Neural cell (in vitro differentiated cells): ENCODE measurements around the gene SERTAD3. TPM values are rescaled to one million over a fixed set of nuclear protein-coding genes. Genes with fewer than 3 reads are reported as not detected.

Experiments
- H2AFZ ChIP-seq: fragments of 200-600, 300-800 bp; sonication (generic), shearing (Covaris generic); 2 replicates; pipeline ENCODE4 v1.6.0; 2014; ENCODE audit warnings: low read depth, mild to moderate bottlenecking, antibody characterized with exemption, low read length, moderate library complexity
- H3F3A ChIP-seq: fragments of 200-600 bp; shearing (Covaris generic); 2 replicates; pipeline ENCODE4 v1.6.1; 2016; ENCODE audit warnings: mild to moderate bottlenecking, moderate library complexity, mixed read lengths, antibody characterized with exemption, low read length; ENCODE audit not compliant: insufficient read depth, poor library complexity, severe bottlenecking
- H3K27ac ChIP-seq: fragments of 200-600, 300-800 bp; sonication (generic), shearing (Covaris generic); 2 replicates; pipeline ENCODE4 v1.5.1; 2014; ENCODE audit warnings: mild to moderate bottlenecking, low read length, moderate library complexity
- H3K27me3 ChIP-seq: fragments of 300-800, 200-600 bp; sonication (generic), shearing (Covaris generic); 2 replicates; pipeline ENCODE4 v1.6.0; 2014; ENCODE audit warnings: mild to moderate bottlenecking, low read depth, low read length, moderate library complexity; ENCODE audit not compliant: insufficient read depth
- H3K36me3 ChIP-seq: fragments of 300-800, 200-600 bp; sonication (generic), shearing (Covaris generic); 2 replicates; pipeline ENCODE4 v1.5.1; 2014; ENCODE audit warnings: mild to moderate bottlenecking, antibody characterized with exemption, low read length, moderate library complexity; ENCODE audit not compliant: insufficient read depth
- H3K4me2 ChIP-seq: fragments of 300-800, 200-600 bp; sonication (generic), shearing (Covaris generic); 2 replicates; pipeline ENCODE4 v1.6.0; 2014; ENCODE audit warnings: mild to moderate bottlenecking, low read length
- H3K4me3 ChIP-seq: fragments of 300-800, 200-600 bp; sonication (generic), shearing (Covaris generic); 2 replicates; pipeline ENCODE4 v1.5.1; 2014; ENCODE audit warnings: mild to moderate bottlenecking, low read length, moderate library complexity
- H3K79me2 ChIP-seq: fragments of 200-600 bp; shearing (Covaris generic); replicated peaks from 2 replicates; pipeline ENCODE4 v1.6.0; 2014; ENCODE audit warnings: mild to moderate bottlenecking, low read length, moderate library complexity; ENCODE audit not compliant: insufficient read depth
- H3K9ac ChIP-seq: fragments of 300-800, 200-600 bp; sonication (generic), shearing (Covaris generic); 2 replicates; pipeline ENCODE4 v1.6.1; 2016; ENCODE audit warnings: mild to moderate bottlenecking, low read length, mixed read lengths
- H3K9me2 ChIP-seq: fragments of 200-600 bp; shearing (Covaris generic); 2 replicates; pipeline ENCODE4 v1.6.1; 2016; ENCODE audit warnings: mild to moderate bottlenecking, low read length, mixed read lengths; ENCODE audit not compliant: insufficient read depth
- H3K9me3 ChIP-seq: fragments of 200-600, 300-800 bp; sonication (generic), shearing (Covaris generic); 2 replicates; pipeline ENCODE4 v1.6.1; 2016; ENCODE audit warnings: mild to moderate bottlenecking, mixed run types, low read length, moderate library complexity, mixed read lengths
- H4K20me1 ChIP-seq: fragments of 200-600 bp; shearing (Covaris generic); 2 replicates; pipeline ENCODE4 v1.6.1; 2016; ENCODE audit warnings: mild to moderate bottlenecking, mixed run types; ENCODE audit not compliant: insufficient read depth
- CTCF ChIP-seq: fragments of 450-650 bp; IDR thresholded peaks from 2 replicates; pipeline ENCODE4 v1.5.1; 2014; ENCODE audit warnings: antibody characterized with exemption, mild to moderate bottlenecking, moderate library complexity; ENCODE audit not compliant: poor library complexity, severe bottlenecking
- EP300 ChIP-seq: fragments of 450-650 bp; conservative IDR thresholded peaks from 2 replicates; pipeline ENCODE4 v1.6.1; 2014; ENCODE audit warnings: antibody characterized with exemption, mild to moderate bottlenecking, moderate library complexity; ENCODE audit not compliant: poor library complexity, severe bottlenecking
- MXI1 ChIP-seq: fragments of 450-650 bp; conservative IDR thresholded peaks from 2 replicates; pipeline ENCODE4 v1.6.1; 2014; ENCODE audit warnings: antibody characterized with exemption, mild to moderate bottlenecking; ENCODE audit not compliant: poor library complexity, severe bottlenecking
- POLR2AphosphoS5 ChIP-seq: IDR thresholded peaks from 2 replicates; pipeline ENCODE4 v1.6.1; 2012
- RAD21 ChIP-seq: fragments of 450-650 bp; conservative IDR thresholded peaks from 2 replicates; pipeline ENCODE4 v1.6.1; 2014; ENCODE audit warnings: antibody characterized with exemption, mild to moderate bottlenecking, moderate library complexity
- REST ChIP-seq: IDR thresholded peaks from 2 replicates; pipeline ENCODE4 v1.6.1; 2012; ENCODE audit warnings: borderline replicate concordance
- TAF1 ChIP-seq: IDR thresholded peaks from 2 replicates; pipeline ENCODE4 v1.6.1; 2012; ENCODE audit warnings: low read depth
- polyA plus RNA-seq: library from polyadenylated mRNA; depleted of rRNA; stranded (reverse); fragments of >200 nt; gene quantifications from 2 replicates; pipeline ENCODE4 v1.2.3, GENCODE V29; 2014

The SERTAD3 gene
- polyA plus RNA-seq, 1 donor from 2014 or later, result 7.6 TPM

- Histone ChIP-seq H3K27ac (no peak overlapping the region), H3K9me2 (no peaks in the 10 kb centered on the region), H3K4me2 (no peak overlapping the region), H3K79me2 (no peaks in the 10 kb centered on the region), H4K20me1 (no peaks in the 10 kb centered on the region), H3K27me3 (no peaks in the 10 kb centered on the region), H3K9ac (no peak overlapping the region), H3F3A (no peaks in the 10 kb centered on the region), H3K4me3 (no peak overlapping the region), H3K9me3 (no peaks in the 10 kb centered on the region), H2AFZ (no peak overlapping the region), H3K36me3 (no peaks in the 10 kb centered on the region)
- TF ChIP-seq POLR2AphosphoS5, result no peak
Observed at GRCh38 chr19:40415768-40416167, 28.4 kb downstream of the SERTAD3 start.

GRCh38 chr19:40414542-40415535, 29.3 kb downstream of the SERTAD3 start:
- Histone ChIP-seq H3K4me3 (no peak overlapping the region), H3K27ac (no peak overlapping the region), H3K9ac (no peak overlapping the region), H3K9me3 (no peaks in the 10 kb centered on the region), H3K79me2 (no peaks in the 10 kb centered on the region), H3F3A (no peaks in the 10 kb centered on the region), H3K9me2 (no peaks in the 10 kb centered on the region), H2AFZ (no peak overlapping the region), H3K36me3 (no peaks in the 10 kb centered on the region), H3K4me2 (no peak overlapping the region), H3K27me3 (no peaks in the 10 kb centered on the region), H4K20me1 (no peaks in the 10 kb centered on the region)
- TF ChIP-seq RAD21, result no peak

GRCh38 chr19:40413291-40413845, 30.8 kb downstream of the SERTAD3 start, which contains the start of gene PRX:
TSS of gene PRX (minus strand) at chr19:40413378. CDS start at chr19:40407932, 5,446 bp downstream.
- Histone ChIP-seq H3K4me3 (no peak within 1 kb of the TSS), H4K20me1 (no peaks in the 10 kb centered on the region), H3K9ac (no peak within 1 kb of the TSS), H3K79me2 (no peaks in the 10 kb centered on the region), H3F3A (no peaks in the 10 kb centered on the region), H3K27ac (no peak within 1 kb of the TSS), H3K27me3 (no peaks in the 10 kb centered on the region), H2AFZ (no peak within 1 kb of the TSS), H3K9me2 (no peaks in the 10 kb centered on the region), H3K9me3 (no peaks in the 10 kb centered on the region), H3K4me2 (no peak within 1 kb of the TSS), H3K36me3 (no peaks in the 10 kb centered on the region)
- TF ChIP-seq MXI1, result no peak
- TF ChIP-seq EP300, result no peak
- no peak for TF ChIP-seq CTCF
- no peak for TF ChIP-seq REST
- no peak for TF ChIP-seq TAF1
